MM.1S (cell line): ENCODE data around the gene CACNA1C.

Source experiments
- CTCF ChIP-seq: fragments of 300-600 bp; sonication (generic); IDR thresholded peaks from 2 replicates; pipeline ENCODE4 v1.5.1; 2016; ENCODE audit warnings: antibody characterized with exemption, low read length, mixed read lengths
- EZH2 ChIP-seq: fragments of 300-600 bp; sonication (generic); optimal IDR thresholded peaks from 2 replicates; pipeline ENCODE3; 2017; ENCODE audit warnings: low read depth, mild to moderate bottlenecking, antibody characterized with exemption, low read length, mixed read lengths
- EZH2phosphoT487 ChIP-seq: fragments of 300-600 bp; sonication (generic); IDR thresholded peaks from 2 replicates; pipeline ENCODE4 v1.6.1; 2018; ENCODE audit warnings: antibody characterized with exemption, low read length

DNA sequence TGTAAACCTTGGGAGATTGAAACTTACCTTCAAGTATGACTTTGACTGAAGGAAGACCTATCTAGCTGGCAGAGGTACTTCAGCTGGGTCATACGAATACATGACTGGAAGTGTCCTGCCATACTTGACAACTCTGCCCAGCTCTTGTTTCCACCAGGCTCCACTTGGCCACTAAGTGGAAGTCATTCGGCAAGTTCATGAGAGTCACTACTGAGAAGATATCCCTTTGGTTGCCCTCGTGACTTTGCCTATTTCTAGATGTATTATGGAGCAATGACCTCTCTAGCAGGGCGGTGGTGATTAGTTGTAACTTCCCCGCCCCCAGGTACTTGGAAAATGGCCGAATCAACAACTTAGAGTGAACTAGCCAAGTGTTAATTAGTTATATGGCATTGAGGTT is 8.6 kb upstream of the CACNA1C start:
- TF ChIP-seq CTCF (no peak), EZH2 (no peak), EZH2phosphoT487 (no peak)
